H9 (cell line): Measurements from ENCODE around the gene AGBL4. TPM values are rescaled to one million over a fixed set of nuclear protein-coding genes. Genes with fewer than 3 reads are reported as not detected.

ENCODE experiments used
- DNase-seq: peaks from one replicate; pipeline ENCODE4 v3.0.0-alpha.2; 2017
- H2AFZ ChIP-seq: one replicate; pipeline ENCODE4 v1.6.1; 2013; ENCODE audit warnings: mild to moderate bottlenecking, low read length, control low read depth, moderate library complexity
- H2AK5ac ChIP-seq: 2 replicates; pipeline ENCODE4 v1.6.1; 2013; ENCODE audit warnings: low read length, control low read depth, mixed read lengths; ENCODE audit not compliant: insufficient read length
- H2BK120ac ChIP-seq: one replicate; pipeline ENCODE4 v1.6.1; 2013; ENCODE audit warnings: low read depth, mild to moderate bottlenecking, low read length, control low read depth, inconsistent platforms; ENCODE audit not compliant: poor library complexity, severe bottlenecking
- H2BK12ac ChIP-seq: 2 replicates; pipeline ENCODE4 v1.6.1; 2013; ENCODE audit warnings: low read length, control low read depth, mixed read lengths, low read depth; ENCODE audit not compliant: insufficient read length
- H2BK15ac ChIP-seq: 2 replicates; pipeline ENCODE4 v1.6.1; 2013; ENCODE audit warnings: low read depth, low read length, control low read depth
- H2BK20ac ChIP-seq: one replicate; pipeline ENCODE4 v1.6.1; 2013; ENCODE audit warnings: low read depth, mild to moderate bottlenecking, low read length, control low read depth, inconsistent platforms; ENCODE audit not compliant: poor library complexity, severe bottlenecking
- H2BK5ac ChIP-seq: 2 replicates; pipeline ENCODE4 v1.6.1; 2013; ENCODE audit warnings: low read length, control low read depth, mixed read lengths; ENCODE audit not compliant: insufficient read length
- H3K14ac ChIP-seq: 2 replicates; pipeline ENCODE4 v1.6.1; 2013; ENCODE audit warnings: low read length, control low read depth; ENCODE audit not compliant: insufficient read depth
- H3K18ac ChIP-seq: 2 replicates; pipeline ENCODE4 v1.6.1; 2013; ENCODE audit warnings: low read depth, mild to moderate bottlenecking, mixed read lengths, low read length, control low read depth; ENCODE audit not compliant: insufficient read length
- H3K23ac ChIP-seq: 2 replicates; pipeline ENCODE4 v1.6.1; 2013; ENCODE audit warnings: low read length, control low read depth, mixed read lengths, low read depth; ENCODE audit not compliant: insufficient read length
- H3K23me2 ChIP-seq: 2 replicates; pipeline ENCODE4 v1.6.1; 2013; ENCODE audit warnings: low read depth, mild to moderate bottlenecking, mixed read lengths, low read length, control low read depth; ENCODE audit not compliant: insufficient read length, poor library complexity, severe bottlenecking
- H3K27ac ChIP-seq: 2 replicates; pipeline ENCODE4 v1.5.1; 2013; ENCODE audit warnings: low read length, control low read depth, mixed read lengths, low read depth; ENCODE audit not compliant: insufficient read length
- H3K27me3 ChIP-seq: 2 replicates; pipeline ENCODE4 v1.6.1; 2013; ENCODE audit warnings: low read length, control low read depth, inconsistent platforms; ENCODE audit not compliant: insufficient read depth
- H3K4ac ChIP-seq: 2 replicates; pipeline ENCODE4 v1.6.1; 2013; ENCODE audit warnings: low read depth, mild to moderate bottlenecking, control low read depth, inconsistent platforms, low read length, moderate library complexity
- H3K4me1 ChIP-seq: 2 replicates; pipeline ENCODE4 v1.6.1; 2013; ENCODE audit warnings: low read length, control low read depth, inconsistent platforms; ENCODE audit not compliant: insufficient read depth
- H3K4me2 ChIP-seq: 2 replicates; pipeline ENCODE4 v1.6.1; 2013; ENCODE audit warnings: low read length, control low read depth, mixed read lengths; ENCODE audit not compliant: insufficient read length, insufficient read depth
- H3K56ac ChIP-seq: 2 replicates; pipeline ENCODE4 v1.6.1; 2013; ENCODE audit warnings: low read depth, mild to moderate bottlenecking, mixed read lengths, low read length, control low read depth; ENCODE audit not compliant: insufficient read length
- H3K79me1 ChIP-seq: 2 replicates; pipeline ENCODE4 v1.6.1; 2013; ENCODE audit warnings: low read depth, mild to moderate bottlenecking, moderate library complexity, low read length, control low read depth, inconsistent platforms; ENCODE audit not compliant: insufficient read depth, poor library complexity, severe bottlenecking
- H3K79me2 ChIP-seq: 2 replicates; pipeline ENCODE4 v1.6.1; 2013; ENCODE audit warnings: low read length, control low read depth, inconsistent platforms; ENCODE audit not compliant: insufficient read depth
- H3K9ac ChIP-seq: 2 replicates; pipeline ENCODE4 v1.6.1; 2013; ENCODE audit warnings: low read length, control low read depth, mixed read lengths; ENCODE audit not compliant: insufficient read length; ENCODE audit errors: extremely low read depth
- H3K9me3 ChIP-seq: one replicate; pipeline ENCODE4 v1.6.1; 2013; ENCODE audit warnings: low read depth, low read length, inconsistent platforms; ENCODE audit not compliant: control insufficient read depth
- H3T11ph ChIP-seq: one replicate; pipeline ENCODE4 v1.6.1; 2013; ENCODE audit warnings: mild to moderate bottlenecking, low read length, control low read depth, inconsistent platforms
- H4K20me1 ChIP-seq: one replicate; pipeline ENCODE4 v1.6.1; 2013; ENCODE audit not compliant: control insufficient read depth, insufficient read length, insufficient read depth
- H4K5ac ChIP-seq: 2 replicates; pipeline ENCODE4 v1.6.1; 2013; ENCODE audit warnings: low read depth, mild to moderate bottlenecking, mixed read lengths, low read length, control low read depth; ENCODE audit not compliant: insufficient read length
- H4K8ac ChIP-seq: replicated peaks from 2 replicates; pipeline ENCODE4 v1.6.1; 2013; ENCODE audit warnings: low read length, control low read depth, mixed read lengths, low read depth; ENCODE audit not compliant: insufficient read length
- H4K91ac ChIP-seq: 2 replicates; pipeline ENCODE4 v1.6.1; 2013; ENCODE audit warnings: low read depth, mild to moderate bottlenecking, moderate library complexity, mixed read lengths, low read length, control low read depth; ENCODE audit not compliant: insufficient read length
- H3K27ac Mint-ChIP-seq, 3 experiments: 2 replicates in 2 of 3; 3 replicates in 1 of 3; pipeline ENCODE4 v1.8.0; 2020 to 2021; ENCODE audit warnings: mixed read lengths in 3 of 3, mild to moderate bottlenecking in 1 of 3, moderate library complexity in 1 of 3
- H3K27me3 Mint-ChIP-seq: 2 replicates; pipeline ENCODE4 v1.8.0; 2021; ENCODE audit warnings: low read depth, mild to moderate bottlenecking, moderate library complexity, mixed read lengths
- H3K36me3 Mint-ChIP-seq, 3 experiments: 2 replicates in 2 of 3; 3 replicates in 1 of 3; pipeline ENCODE4 v1.8.0; 2020 to 2021; ENCODE audit warnings: low read depth in 3 of 3, mixed read lengths in 3 of 3; ENCODE audit not compliant: insufficient read depth in 1 of 3
- H3K4me1 Mint-ChIP-seq, 2 experiments: 2 replicates each; pipeline ENCODE4 v1.8.0; 2020; ENCODE audit warnings: mixed read lengths in 2 of 2
- H3K4me3 Mint-ChIP-seq, 2 experiments: 2 replicates in 1 of 2; 3 replicates in 1 of 2; pipeline ENCODE4 v1.8.0; 2020 to 2021; ENCODE audit warnings: mild to moderate bottlenecking in 2 of 2, mixed read lengths in 2 of 2, moderate library complexity in 1 of 2
- H3K9me3 Mint-ChIP-seq, 2 experiments: 2 replicates in 1 of 2; 3 replicates in 1 of 2; pipeline ENCODE4 v1.8.0; 2020; ENCODE audit warnings: mild to moderate bottlenecking in 2 of 2, mixed read lengths in 2 of 2, moderate library complexity in 1 of 2
- WGBS: extraction: QIAGEN DNeasy Blood & Tissue Kit; methylation state at CpG from one replicate; pipeline ENCODE4 v1.1.7; 2013; ENCODE audit warnings: missing lambda C conversion rate, low lambda C conversion rate, mixed read lengths; ENCODE audit not compliant: insufficient read length; ENCODE audit errors: extremely low coverage; 5-methylcytosine and 5-hydroxymethylcytosine counted together
- total RNA-seq: library from RNA; stranded (reverse); gene quantifications from 2 replicates; pipeline ENCODE4 v1.2.1, GENCODE V29; 2021
- TF ChIP-seq, protein P1 (sequence below): fragments of 200-600 bp; sonication (generic); conservative IDR thresholded peaks from 3 replicates; pipeline ENCODE4 v1.8.0; 2021; ENCODE audit warnings: antibody characterized with exemption, mild to moderate bottlenecking

AGBL4 gene
- total RNA-seq, 1 experiment from 2014 or later: not detected

DNA sequence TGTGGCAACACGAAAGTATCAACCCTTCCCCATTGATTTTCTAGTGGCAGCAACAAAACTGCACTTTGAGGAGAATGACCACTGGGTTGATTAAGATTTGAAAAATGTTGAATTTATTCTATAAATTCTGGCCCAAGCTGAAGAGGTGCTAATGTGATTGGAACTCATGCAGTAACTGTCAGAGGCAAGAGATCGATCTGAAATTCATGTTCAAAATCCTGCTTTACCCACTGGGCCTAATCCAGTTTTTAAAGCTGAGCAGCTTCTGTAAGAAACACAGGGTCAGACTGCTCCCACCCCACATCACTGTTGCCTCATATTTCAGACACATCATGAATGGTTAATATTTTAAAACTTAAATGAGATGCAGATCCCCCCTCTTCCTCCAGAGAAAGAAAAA is 629.6 kb downstream of the AGBL4 start:
- Histone ChIP-seq H3K23ac (no peak overlapping the region), H2AK5ac (no peak overlapping the region), H3K27me3 (no peaks in the 10 kb centered on the region), H2BK20ac (no peak overlapping the region), H3K79me1 (no peaks in the 10 kb centered on the region), H3T11ph (no peak overlapping the region), H3K79me2 (no peaks in the 10 kb centered on the region), H3K4me1 (no peaks in the 10 kb centered on the region), H3K9ac (no peak overlapping the region), H3K56ac (no peak overlapping the region), H2BK15ac (no peak overlapping the region), H4K91ac (no peak overlapping the region), H3K18ac (no peak overlapping the region), H3K9me3 (peaks cover 88% of the 10 kb centered on the region), H2BK120ac (no peak overlapping the region), H4K8ac (no peak overlapping the region), H2BK12ac (no peak overlapping the region), H2BK5ac (no peak overlapping the region), H3K4me2 (no peak overlapping the region), H3K4ac (no peak overlapping the region), H2AFZ (no peak overlapping the region), H3K14ac (no peak overlapping the region), H3K23me2 (no peaks in the 10 kb centered on the region), H3K27ac (no peak overlapping the region), H4K5ac (no peak overlapping the region), H4K20me1 (no peaks in the 10 kb centered on the region)
- Mint-ChIP-seq H3K27me3 (no peaks in the 10 kb centered on the region), H3K4me1 (no peaks in the 10 kb centered on the region), H3K36me3 (peaks cover 0 to 42% (median 9%) of the 10 kb centered on the region in 3 experiments; a peak in 4 of 7 replicates), H3K9me3 (peaks cover 87 to 91% of the 10 kb centered on the region in 2 experiments), H3K4me3 (no peak overlapping the region), H3K27ac (no peak overlapping the region)
- TF ChIP-seq, protein P1, sequence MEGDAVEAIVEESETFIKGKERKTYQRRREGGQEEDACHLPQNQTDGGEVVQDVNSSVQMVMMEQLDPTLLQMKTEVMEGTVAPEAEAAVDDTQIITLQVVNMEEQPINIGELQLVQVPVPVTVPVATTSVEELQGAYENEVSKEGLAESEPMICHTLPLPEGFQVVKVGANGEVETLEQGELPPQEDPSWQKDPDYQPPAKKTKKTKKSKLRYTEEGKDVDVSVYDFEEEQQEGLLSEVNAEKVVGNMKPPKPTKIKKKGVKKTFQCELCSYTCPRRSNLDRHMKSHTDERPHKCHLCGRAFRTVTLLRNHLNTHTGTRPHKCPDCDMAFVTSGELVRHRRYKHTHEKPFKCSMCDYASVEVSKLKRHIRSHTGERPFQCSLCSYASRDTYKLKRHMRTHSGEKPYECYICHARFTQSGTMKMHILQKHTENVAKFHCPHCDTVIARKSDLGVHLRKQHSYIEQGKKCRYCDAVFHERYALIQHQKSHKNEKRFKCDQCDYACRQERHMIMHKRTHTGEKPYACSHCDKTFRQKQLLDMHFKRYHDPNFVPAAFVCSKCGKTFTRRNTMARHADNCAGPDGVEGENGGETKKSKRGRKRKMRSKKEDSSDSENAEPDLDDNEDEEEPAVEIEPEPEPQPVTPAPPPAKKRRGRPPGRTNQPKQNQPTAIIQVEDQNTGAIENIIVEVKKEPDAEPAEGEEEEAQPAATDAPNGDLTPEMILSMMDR: no peak
- no CpG with 5 or more reads among the region's 2 CpGs for WGBS
- no peak for DNase-seq
